GM23338 (cell line): Measurements from ENCODE around the gene IFNL2. TPM values are rescaled to one million over a fixed set of nuclear protein-coding genes. Genes with fewer than 3 reads are reported as not detected.

ENCODE experiments used
- ATAC-seq: fragments of 200-7000 bp; cut with Tn5 transposase; 3 replicates; pipeline ENCODE4 v1.9.1; 2020
- DNase-seq: peaks from one replicate; pipeline ENCODE4 v3.0.0-alpha.2; 2015; ENCODE audit warnings: low spot score
- H2AFZ ChIP-seq: fragments of 200-600 bp; sonication (generic); 2 replicates; pipeline ENCODE4 v1.8.0; 2016; ENCODE audit warnings: antibody characterized with exemption, mild to moderate bottlenecking, moderate library complexity
- H3F3A ChIP-seq: fragments of 200-600 bp; sonication (generic); replicated peaks from 2 replicates; pipeline ENCODE4 v1.8.0; 2017; ENCODE audit warnings: antibody characterized with exemption, mixed run types, low read depth
- H3K27ac ChIP-seq: fragments of 200-600 bp; sonication (generic); 2 replicates; pipeline ENCODE4 v1.6.1; 2016; ENCODE audit warnings: low read depth
- H3K27me3 ChIP-seq: fragments of 200-600 bp; sonication (generic); 2 replicates; pipeline ENCODE4 v1.8.0; 2016; ENCODE audit warnings: mild to moderate bottlenecking, mixed run types, moderate library complexity; ENCODE audit not compliant: insufficient read depth
- H3K36me3 ChIP-seq: fragments of 200-600 bp; sonication (generic); 2 replicates; pipeline ENCODE4 v1.8.0; 2016; ENCODE audit warnings: mild to moderate bottlenecking; ENCODE audit not compliant: insufficient read depth
- H3K4me1 ChIP-seq: fragments of 200-600 bp; sonication (generic); 2 replicates; pipeline ENCODE4 v1.8.0; 2016; ENCODE audit warnings: mild to moderate bottlenecking, moderate library complexity; ENCODE audit not compliant: insufficient read depth
- H3K4me2 ChIP-seq: fragments of 200-600 bp; sonication (generic); 2 replicates; pipeline ENCODE4 v1.7.1; 2017; ENCODE audit warnings: mixed run types
- H3K4me3 ChIP-seq: fragments of 200-600 bp; sonication (generic); 2 replicates; pipeline ENCODE4 v1.6.1; 2016; ENCODE audit warnings: mixed run types
- H3K79me2 ChIP-seq: fragments of 200-600 bp; sonication (generic); replicated peaks from 2 replicates; pipeline ENCODE4 v1.8.0; 2017; ENCODE audit warnings: mild to moderate bottlenecking; ENCODE audit not compliant: insufficient read depth
- H3K9me2 ChIP-seq: fragments of 200-600 bp; sonication (generic); 2 replicates; pipeline ENCODE4 v1.8.0; 2017; ENCODE audit not compliant: insufficient read depth
- H4K20me1 ChIP-seq: fragments of 200-600 bp; sonication (generic); replicated peaks from 2 replicates; pipeline ENCODE4 v1.8.0; 2017; ENCODE audit warnings: mild to moderate bottlenecking; ENCODE audit not compliant: insufficient read depth
- H3K27ac Mint-ChIP-seq: 2 replicates; pipeline ENCODE4 v1.8.0; 2020; ENCODE audit warnings: inconsistent platforms, mild to moderate bottlenecking, moderate library complexity, mixed read lengths
- H3K27me3 Mint-ChIP-seq: 3 replicates; pipeline ENCODE4 v1.8.0; 2022; ENCODE audit warnings: low read depth, mild to moderate bottlenecking, moderate library complexity, mixed read lengths, inconsistent platforms; ENCODE audit not compliant: insufficient read depth, poor library complexity
- H3K36me3 Mint-ChIP-seq: 3 replicates; pipeline ENCODE4 v1.8.0; 2021; ENCODE audit warnings: low read depth, mild to moderate bottlenecking, inconsistent platforms, moderate library complexity, mixed read lengths
- H3K4me1 Mint-ChIP-seq: 3 replicates; pipeline ENCODE4 v1.8.0; 2020; ENCODE audit warnings: mild to moderate bottlenecking, inconsistent platforms, mixed read lengths
- H3K4me3 Mint-ChIP-seq: 3 replicates; pipeline ENCODE4 v1.8.0; 2021; ENCODE audit warnings: moderate library complexity, mild to moderate bottlenecking, inconsistent platforms, mixed read lengths
- H3K9me3 Mint-ChIP-seq: 3 replicates; pipeline ENCODE4 v1.8.0; 2020; ENCODE audit warnings: moderate library complexity, mild to moderate bottlenecking, inconsistent platforms, mixed read lengths
- CREB1 ChIP-seq: fragments of 250-450 bp; sonication (Bioruptor Pico); IDR thresholded peaks from 2 replicates; pipeline ENCODE4 v1.5.0; 2020; ENCODE audit warnings: low read depth, mild to moderate bottlenecking, moderate library complexity
- CTCF ChIP-seq, 2 experiments: fragments of 200-600 bp in 1 of 2; sonication (generic) in 1 of 2; conservative IDR thresholded peaks; 2 replicates each; pipeline versions ENCODE4 v1.5.1 to v1.6.1; 2016 to 2017; ENCODE audit warnings: antibody characterized with exemption in 2 of 2, low read depth in 2 of 2, mild to moderate bottlenecking in 2 of 2, moderate library complexity in 1 of 2
- ETS1 ChIP-seq: IDR thresholded peaks from 2 replicates; pipeline ENCODE4 v1.6.1; 2016; ENCODE audit warnings: antibody characterized with exemption
- EZH2 ChIP-seq: fragments of 200-600 bp; sonication (generic); IDR thresholded peaks from one replicate; pipeline ENCODE4 v1.8.0; 2017; ENCODE audit warnings: antibody characterized with exemption, mild to moderate bottlenecking, low read depth; ENCODE audit not compliant: unreplicated experiment
- EZH2phosphoT487 ChIP-seq: fragments of 200-600 bp; sonication (generic); IDR thresholded peaks from one replicate; pipeline ENCODE4 v1.8.1; 2018; ENCODE audit warnings: antibody characterized with exemption; ENCODE audit not compliant: unreplicated experiment
- JUNB ChIP-seq: IDR thresholded peaks from one replicate; pipeline ENCODE4 v1.6.1; 2016; ENCODE audit warnings: antibody characterized with exemption; ENCODE audit not compliant: unreplicated experiment
- NANOG ChIP-seq: IDR thresholded peaks from 2 replicates; pipeline ENCODE4 v1.6.1; 2016; ENCODE audit warnings: antibody characterized with exemption, borderline replicate concordance
- POLR2AphosphoS5 ChIP-seq: IDR thresholded peaks from 2 replicates; pipeline ENCODE4 v1.6.1; 2016; ENCODE audit warnings: antibody characterized with exemption, low read depth
- REST ChIP-seq: IDR thresholded peaks from one replicate; pipeline ENCODE4 v1.6.1; 2018; ENCODE audit warnings: antibody characterized with exemption; ENCODE audit not compliant: unreplicated experiment
- STAT1 ChIP-seq: IDR thresholded peaks from one replicate; pipeline ENCODE4 v1.6.1; 2016; ENCODE audit warnings: antibody characterized with exemption; ENCODE audit not compliant: unreplicated experiment
- ZNF114 ChIP-seq: fragments of 250-450 bp; sonication (Bioruptor Pico); IDR thresholded peaks from 2 replicates; pipeline ENCODE4 v1.5.0; 2020; ENCODE audit warnings: mild to moderate bottlenecking, moderate library complexity
- ZNF462 ChIP-seq: fragments of 250-450 bp; sonication (Bioruptor Pico); IDR thresholded peaks from 2 replicates; pipeline ENCODE4 v1.5.0; 2020; ENCODE audit warnings: mild to moderate bottlenecking, moderate library complexity
- polyA plus RNA-seq: library from polyadenylated mRNA; unstranded; fragments of >200 nt; fragmentation: Nextera tagmentation; extraction: Ambion mirVana; gene quantifications from 2 replicates; pipeline ENCODE4 v1.2.1, GENCODE V29; 2016
- total RNA-seq: library from RNA; depleted of rRNA; stranded (reverse); fragments of >200 nt; shearing (Covaris generic); gene quantifications from 2 replicates; pipeline ENCODE4 v1.2.3, GENCODE V29; 2014

IFNL2 gene
- total and polyA plus RNA-seq, 2 experiments from 2014 or later, result not detected

GRCh38 chr19:39276740-39277139 lies 8.5 kb downstream of the IFNL2 start (continued):
- TF ChIP-seq ZNF462 (CRISPR knock-in tag), result no peak
- TF ChIP-seq STAT1, result no peak
- TF ChIP-seq ZNF114, result no peak
- no peak for TF ChIP-seq EZH2
- TF ChIP-seq CREB1 (CRISPR knock-in tag), result no peak

- Histone ChIP-seq H4K20me1 (no peaks in the 10 kb centered on the region), H3F3A (no peaks in the 10 kb centered on the region), H2AFZ (no peak overlapping the region), H3K79me2 (no peaks in the 10 kb centered on the region), H3K27ac (no peak overlapping the region), H3K36me3 (no peaks in the 10 kb centered on the region), H3K4me2 (no peak overlapping the region), H3K4me3 (no peak overlapping the region), H3K27me3 (peaks cover 11% of the 10 kb centered on the region; the same call in 1 of the 2 replicates), H3K9me2 (no peaks in the 10 kb centered on the region), H3K4me1 (no peaks in the 10 kb centered on the region)
- DNase-seq (no peak), ATAC-seq (no peak; the same call in 2 of the 3 replicates)
- Mint-ChIP-seq H3K9me3 (no peaks in the 10 kb centered on the region; the same call in 2 of the 3 replicates), H3K4me3 (no peak overlapping the region), H3K27ac (no peak overlapping the region), H3K27me3 (peaks cover 12% of the 10 kb centered on the region), H3K4me1 (no peaks in the 10 kb centered on the region), H3K36me3 (no peaks in the 10 kb centered on the region)
- TF ChIP-seq JUNB (no peak), CTCF (conservative IDR thresholded peaks at IDR 0.05; ENCODE audit: low read depth in 2 of 2) (no peak), NANOG (no peak), EZH2 (no peak), REST (no peak), EZH2phosphoT487 (no peak), POLR2AphosphoS5 (no peak), STAT1 (no peak), CREB1 (CRISPR knock-in tag) (no peak), ETS1 (no peak)
These were observed 9.4 kb downstream of the IFNL2 start for GRCh38 chr19:39277598-39277997.
